IMR-90 (cell line): Measurements from ENCODE around the gene KCNN3. TPM values are rescaled to one million over a fixed set of nuclear protein-coding genes. Genes with fewer than 3 reads are reported as not detected.

Experiments
- ATAC-seq: fragments of 200-7000 bp; cut with Tn5 transposase; 2 replicates; pipeline ENCODE4 v1.9.1; 2020; ENCODE audit warnings: low read depth, mild to moderate bottlenecking, moderate library complexity
- BruUV-seq: library from RNA; stranded (reverse); fragments of 400-500 nt; replicated peaks from 2 replicates; lab custom pipeline; 2021; lab: Mats Ljungman, UMichigan
- CTCF ChIA-PET: fragments of 300-600 bp; formaldehyde crosslinking; extraction: SDS; loops from one replicate; lab custom pipeline; 2021; ENCODE audit warnings: antibody characterized with exemption; lab: Yijun Ruan, JAX
- POLR2A ChIA-PET: fragments of 300-600 bp; sonication (Branson Sonifier 250); formaldehyde crosslinking; loops from one replicate; lab custom pipeline; 2022; ENCODE audit warnings: antibody characterized with exemption; ENCODE audit not compliant: unreplicated experiment; lab: Charles Lee
- DNase-seq: peaks from one replicate; pipeline ENCODE4 v3.0.0; 2013
- H2AFZ ChIP-seq: replicated peaks from 2 replicates; pipeline ENCODE3; 2013; ENCODE audit warnings: low read length, mild to moderate bottlenecking; ENCODE audit not compliant: poor library complexity
- H2AK5ac ChIP-seq: 2 replicates; pipeline ENCODE4 v1.6.1; 2013; ENCODE audit warnings: low read depth, low read length, inconsistent platforms
- H2AK9ac ChIP-seq: replicated peaks from 2 replicates; pipeline ENCODE3; 2013; ENCODE audit warnings: mild to moderate bottlenecking, low read depth, low read length, moderate library complexity; ENCODE audit not compliant: poor library complexity
- H2BK120ac ChIP-seq: 2 replicates; pipeline ENCODE4 v1.6.1; 2013; ENCODE audit warnings: low read depth, low read length, inconsistent platforms
- H2BK15ac ChIP-seq: 3 replicates; pipeline ENCODE4 v1.6.1; 2013; ENCODE audit warnings: low read depth, low read length, inconsistent platforms
- H2BK20ac ChIP-seq: 2 replicates; pipeline ENCODE4 v1.6.1; 2013; ENCODE audit warnings: low read depth, mild to moderate bottlenecking, inconsistent platforms, low read length, moderate library complexity
- H2BK5ac ChIP-seq: 2 replicates; pipeline ENCODE4 v1.6.1; 2013; ENCODE audit warnings: mild to moderate bottlenecking, low read depth, low read length, inconsistent platforms; ENCODE audit not compliant: poor library complexity, severe bottlenecking
- H3K14ac ChIP-seq: replicated peaks from 2 replicates; pipeline ENCODE4 v1.6.1; 2013; ENCODE audit warnings: low read depth, low read length, inconsistent platforms
- H3K18ac ChIP-seq: 2 replicates; pipeline ENCODE4 v1.6.1; 2013; ENCODE audit warnings: low read depth, low read length, control low read depth
- H3K23ac ChIP-seq: 2 replicates; pipeline ENCODE4 v1.6.1; 2013; ENCODE audit warnings: low read depth, low read length, inconsistent platforms
- H3K27ac ChIP-seq: 2 replicates; pipeline ENCODE4 v1.5.1; 2013; ENCODE audit warnings: mild to moderate bottlenecking, control low read depth, low read length; ENCODE audit not compliant: insufficient read depth
- H3K27me3 ChIP-seq: 2 replicates; pipeline ENCODE4 v1.6.1; 2013; ENCODE audit warnings: low read length; ENCODE audit not compliant: control insufficient read depth, insufficient read depth
- H3K36me3 ChIP-seq: 2 replicates; pipeline ENCODE4 v1.6.1; 2013; ENCODE audit warnings: low read length, mixed read lengths; ENCODE audit not compliant: control insufficient read depth, insufficient read depth
- H3K4ac ChIP-seq: 2 replicates; pipeline ENCODE4 v1.6.1; 2013; ENCODE audit warnings: low read depth, low read length, inconsistent platforms
- H3K4me1 ChIP-seq: 2 replicates; pipeline ENCODE4 v1.6.1; 2013; ENCODE audit warnings: low read length, mixed read lengths; ENCODE audit not compliant: control insufficient read depth, insufficient read depth
- H3K4me2 ChIP-seq: 2 replicates; pipeline ENCODE4 v1.6.1; 2013; ENCODE audit warnings: low read depth, mild to moderate bottlenecking, control low read depth, low read length, moderate library complexity
- H3K4me3 ChIP-seq: 2 replicates; pipeline ENCODE4 v1.5.1; 2013; ENCODE audit warnings: low read depth, mild to moderate bottlenecking, control low read depth, low read length, moderate library complexity; ENCODE audit not compliant: insufficient read depth
- H3K56ac ChIP-seq: 2 replicates; pipeline ENCODE4 v1.6.1; 2013; ENCODE audit warnings: low read length, inconsistent platforms; ENCODE audit not compliant: insufficient read depth; ENCODE audit errors: extremely low read depth
- H3K79me1 ChIP-seq, 2 experiments: 2 replicates each; pipeline ENCODE4 v1.6.1; 2013; ENCODE audit warnings: low read length in 2 of 2, inconsistent platforms in 1 of 2, low read depth in 1 of 2
- H3K9ac ChIP-seq: 2 replicates; pipeline ENCODE4 v1.6.1; 2013; ENCODE audit warnings: low read depth, low read length, control low read depth
- H3K9me1 ChIP-seq: 2 replicates; pipeline ENCODE4 v1.6.1; 2013; ENCODE audit warnings: low read length, inconsistent platforms; ENCODE audit not compliant: insufficient read depth
- H3K9me3 ChIP-seq: 2 replicates; pipeline ENCODE4 v1.6.1; 2013; ENCODE audit warnings: low read length; ENCODE audit not compliant: control insufficient read depth, insufficient read depth
- H4K20me1 ChIP-seq: 2 replicates; pipeline ENCODE4 v1.6.1; 2013; ENCODE audit warnings: low read length, inconsistent platforms; ENCODE audit not compliant: insufficient read depth
- H4K5ac ChIP-seq: 2 replicates; pipeline ENCODE4 v1.6.1; 2013; ENCODE audit warnings: mild to moderate bottlenecking, low read depth, low read length, control low read depth
- H4K8ac ChIP-seq, 2 experiments: 2 replicates each; pipeline ENCODE4 v1.6.1; 2013; ENCODE audit warnings: low read depth in 2 of 2, low read length in 2 of 2, control low read depth in 1 of 2, inconsistent platforms in 1 of 2
- H4K91ac ChIP-seq: 2 replicates; pipeline ENCODE4 v1.6.1; 2013; ENCODE audit warnings: low read depth, low read length, inconsistent platforms; ENCODE audit not compliant: insufficient read depth
- MXI1 ChIP-seq: IDR thresholded peaks from 2 replicates; pipeline ENCODE4 v1.6.1; 2012; ENCODE audit warnings: low read depth, mild to moderate bottlenecking, low read length, moderate library complexity, borderline replicate concordance
- NFE2L2 ChIP-seq: fragments of 150-350 bp; IDR thresholded peaks from 2 replicates; pipeline ENCODE4 v1.6.1; 2016; ENCODE audit warnings: low read depth, mild to moderate bottlenecking, low read length
- RFX5 ChIP-seq: IDR thresholded peaks from 2 replicates; pipeline ENCODE4 v1.8.0; 2012; ENCODE audit warnings: low read depth, mild to moderate bottlenecking, low read length, moderate library complexity
- WGBS, 2 experiments: methylation state at CpG; one replicate each; pipeline versions ENCODE4 v1.1.5 to v1.1.7; 2013; ENCODE audit warnings: missing lambda C conversion rate in 2 of 2; ENCODE audit not compliant: insufficient read length in 1 of 2; ENCODE audit errors: extremely low coverage in 2 of 2; 5-methylcytosine and 5-hydroxymethylcytosine counted together
- dilution Hi-C: fragments of 300-500 bp; cut with HindIII; formaldehyde crosslinking; loops from one replicate; pipeline ENCODE4 v1.14.3; 2018; ENCODE audit warnings: low sequenced_read_pairs; ENCODE audit not compliant: unreplicated experiment
- in situ Hi-C: fragments of 300-500 bp; cut with MboI; formaldehyde crosslinking; loops from 3 replicates; pipeline ENCODE4 v1.14.3; 2019; ENCODE audit warnings: low sequenced_read_pairs, inconsistent platforms, mixed read lengths
- intact Hi-C: fragments of 100-400 bp; cut with micrococcal nuclease; formaldehyde crosslinking; loops from 2 replicates; pipeline ENCODE4 v1.10.0; 2022
- polyA plus RNA-seq, 3 experiments: library from polyadenylated mRNA; depleted of rRNA; stranded (reverse); fragments of >200 nt; gene quantifications; 2 replicates each; pipeline ENCODE4 v1.2.3, GENCODE V29; 2012; ENCODE audit warnings: low replicate concordance in 1 of 3
- total RNA-seq: library from RNA; depleted of rRNA; stranded (reverse); fragments of >200 nt; gene quantifications from 2 replicates; pipeline ENCODE4 v1.2.3, GENCODE V29; 2012
- TF ChIP-seq, protein P1 (sequence below): fragments of 150-350 bp; IDR thresholded peaks from 2 replicates; pipeline ENCODE4 v1.6.1; 2017; ENCODE audit warnings: mild to moderate bottlenecking, antibody characterized with exemption, low read length, low read depth

KCNN3 gene
- total and polyA plus RNA-seq, 2 of the 4 experiments (the other 2 are of a cell fraction) = 0.02 TPM; not detected in 1

GRCh38 chr1:154862907-154863306, 7.2 kb downstream of the KCNN3 start:
- TF ChIP-seq, protein P1, sequence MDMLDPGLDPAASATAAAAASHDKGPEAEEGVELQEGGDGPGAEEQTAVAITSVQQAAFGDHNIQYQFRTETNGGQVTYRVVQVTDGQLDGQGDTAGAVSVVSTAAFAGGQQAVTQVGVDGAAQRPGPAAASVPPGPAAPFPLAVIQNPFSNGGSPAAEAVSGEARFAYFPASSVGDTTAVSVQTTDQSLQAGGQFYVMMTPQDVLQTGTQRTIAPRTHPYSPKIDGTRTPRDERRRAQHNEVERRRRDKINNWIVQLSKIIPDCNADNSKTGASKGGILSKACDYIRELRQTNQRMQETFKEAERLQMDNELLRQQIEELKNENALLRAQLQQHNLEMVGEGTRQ = no peak
- no peak for TF ChIP-seq NFE2L2
- TF ChIP-seq RFX5 = no peak
- TF ChIP-seq MXI1 = no peak
- CTCF ChIA-PET = interaction anchor here (0.9 to 2.5 kb wide), 3 partner anchors 13 to 16 kb away, joined by 3 to 13 read pairs (median 6); no protein-coding TSS in a partner anchor
- H2AK9ac ChIP-seq = no peak overlapping the region
- no peaks in the 10 kb centered on the region for H3K79me1 ChIP-seq
- H3K56ac ChIP-seq = no peak overlapping the region
- H3K9me3 ChIP-seq = peaks cover 2% of the 10 kb centered on the region; the same call in 1 of the 2 replicates
- dilution Hi-C loops = no loop called here
- no peak overlapping the region for H4K5ac ChIP-seq
- H2BK15ac ChIP-seq = 0 out of 3 replicates have a peak overlapping the region, but pooled peaks have one; percentile 59
- H4K20me1 ChIP-seq = peaks cover 3% of the 10 kb centered on the region; the same call in 1 of the 2 replicates
- peaks cover 33% of the 10 kb centered on the region for H3K27me3 ChIP-seq
- no peak overlapping the region for H3K4me3 ChIP-seq
- H4K91ac ChIP-seq = peak overlapping the region; percentile 18; the same call in 1 of the 2 replicates
- H3K9me1 ChIP-seq = peaks cover 8% of the 10 kb centered on the region; the same call in 1 of the 2 replicates
- no peak overlapping the region for H2BK5ac ChIP-seq
- H3K27ac ChIP-seq = no peak overlapping the region
- H3K4ac ChIP-seq = 0 out of 2 replicates have a peak overlapping the region, but pooled peaks have one; percentile 0
- H2AK5ac ChIP-seq = peak overlapping the region; percentile 7; the same call in 1 of the 2 replicates
- ATAC-seq (no peak), DNase-seq (no peak)
- POLR2A ChIA-PET = no interaction called here
- no peak overlapping the region for H3K23ac ChIP-seq
- no CpG with 5 or more reads among the region's 13 CpGs for WGBS, 2 experiments
- BruUV-seq = no TSS peak
- no peaks in the 10 kb centered on the region for H3K36me3 ChIP-seq
- H3K4me1 ChIP-seq = peaks cover 20% of the 10 kb centered on the region
- H4K8ac ChIP-seq = no peak overlapping the region
- H3K14ac ChIP-seq = no peak overlapping the region
- no peak overlapping the region for H2BK120ac ChIP-seq
- no peak overlapping the region for H3K18ac ChIP-seq
- no peak overlapping the region for H3K4me2 ChIP-seq
- intact Hi-C loops = loop anchor here (5.0 kb wide), 1 partner anchor 96 kb away; no protein-coding TSS in a partner anchor
- no peak overlapping the region for H2AFZ ChIP-seq
- peak overlapping the region; percentile 3; the same call in 1 of the 2 replicates for H2BK20ac ChIP-seq
- no peak overlapping the region for H3K9ac ChIP-seq
- in situ Hi-C loops = no loop called here
